Measurements from ENCODE around the gene PTH1R.

The PTH1R gene

GRCh38 chr3:46935989-46936558, 58.6 kb downstream of the PTH1R start:
- H3K4me3 ChIP-seq (ENCODE audit: severe bottlenecking): no peak overlapping the region
- H3K27me3 ChIP-seq (ENCODE audit: insufficient read depth, poor library complexity, severe bottlenecking): no peaks in the 10 kb centered on the region
- ATAC-seq (ENCODE audit: low read depth): no peak
- peaks cover 48% of the 10 kb centered on the region for H3K4me1 ChIP-seq (ENCODE audit: insufficient read depth, poor library complexity, severe bottlenecking)
- no peaks in the 10 kb centered on the region for H3K9me3 ChIP-seq (ENCODE audit: severe bottlenecking)
- no peak for TF ChIP-seq CTCF (IDR thresholded peaks at IDR 0.05; ENCODE audit: poor library complexity, severe bottlenecking)
- peak overlapping the region; percentile 84 for H3K27ac ChIP-seq (ENCODE audit: poor library complexity, severe bottlenecking)
- DNase-seq (ENCODE audit: low spot score): no peak
- H3K36me3 ChIP-seq (ENCODE audit: low read depth): peaks cover 42% of the 10 kb centered on the region

- Histone ChIP-seq H3K9me3 (ENCODE audit: severe bottlenecking) (no peaks in the 10 kb centered on the region), H3K4me3 (ENCODE audit: severe bottlenecking) (no peak overlapping the region), H3K36me3 (ENCODE audit: low read depth) (peaks cover 43% of the 10 kb centered on the region), H3K4me1 (ENCODE audit: insufficient read depth, poor library complexity, severe bottlenecking) (peaks cover 41% of the 10 kb centered on the region), H3K27ac (ENCODE audit: poor library complexity, severe bottlenecking) (peak overlapping the region; percentile 84), H3K27me3 (ENCODE audit: insufficient read depth, poor library complexity, severe bottlenecking) (no peaks in the 10 kb centered on the region)
- DNase-seq (ENCODE audit: low spot score): no peak
- no peak for ATAC-seq (ENCODE audit: low read depth)
- TF ChIP-seq CTCF (IDR thresholded peaks at IDR 0.05; ENCODE audit: poor library complexity, severe bottlenecking): no peak
These were observed 59.3 kb downstream of the PTH1R start for GRCh38 chr3:46936733-46937250.

GRCh38 chr3:46938118-46938517, 60.6 kb downstream of the PTH1R start:
- Histone ChIP-seq H3K27ac (ENCODE audit: poor library complexity, severe bottlenecking) (no peak overlapping the region), H3K27me3 (ENCODE audit: insufficient read depth, poor library complexity, severe bottlenecking) (no peaks in the 10 kb centered on the region), H3K4me1 (ENCODE audit: insufficient read depth, poor library complexity, severe bottlenecking) (peaks cover 37% of the 10 kb centered on the region), H3K9me3 (ENCODE audit: severe bottlenecking) (no peaks in the 10 kb centered on the region), H3K36me3 (ENCODE audit: low read depth) (peaks cover 43% of the 10 kb centered on the region), H3K4me3 (ENCODE audit: severe bottlenecking) (no peak overlapping the region)
- TF ChIP-seq CTCF (IDR thresholded peaks at IDR 0.05; ENCODE audit: poor library complexity, severe bottlenecking): no peak
- ATAC-seq (ENCODE audit: low read depth) (no peak), DNase-seq (ENCODE audit: low spot score) (no peak)

GRCh38 chr3:46939578-46940445, 62.3 kb downstream of the PTH1R start:
- Histone ChIP-seq H3K36me3 (ENCODE audit: low read depth) (peaks cover 43% of the 10 kb centered on the region), H3K4me1 (ENCODE audit: insufficient read depth, poor library complexity, severe bottlenecking) (peaks cover 32% of the 10 kb centered on the region), H3K9me3 (ENCODE audit: severe bottlenecking) (no peaks in the 10 kb centered on the region), H3K4me3 (ENCODE audit: severe bottlenecking) (no peak overlapping the region), H3K27ac (ENCODE audit: poor library complexity, severe bottlenecking) (no peak overlapping the region), H3K27me3 (ENCODE audit: insufficient read depth, poor library complexity, severe bottlenecking) (no peaks in the 10 kb centered on the region)
- DNase-seq (ENCODE audit: low spot score): peak; percentile 27
- ATAC-seq (ENCODE audit: low read depth): no peak
- no peak for TF ChIP-seq CTCF (IDR thresholded peaks at IDR 0.05; ENCODE audit: poor library complexity, severe bottlenecking)
